Stimulated activated memory B cell treated with anti-CD40 and anti-IgM and Interleukin-4, amounts not matched to agents 10 μg/mL and 1 μg/mL and 100 μg/mL, for 72 hours (primary cell): ENCODE results near the gene CCDC9B.

Experiments used
- ATAC-seq: fragments of 150-1000 bp; cut with Tn5 transposase; 2 replicates; pipeline ENCODE4 v1.10.0; 2021
- H3K27ac Mint-ChIP-seq: one replicate; pipeline ENCODE4 v1.8.0; 2022; ENCODE audit warnings: mild to moderate bottlenecking, mixed read lengths
- H3K27me3 Mint-ChIP-seq: one replicate; pipeline ENCODE4 v1.8.0; 2022; ENCODE audit warnings: mixed read lengths
- H3K36me3 Mint-ChIP-seq: one replicate; pipeline ENCODE4 v1.8.0; 2022; ENCODE audit warnings: mixed read lengths
- H3K4me1 Mint-ChIP-seq: one replicate; pipeline ENCODE4 v1.8.0; 2022; ENCODE audit warnings: mixed read lengths
- H3K4me3 Mint-ChIP-seq: one replicate; pipeline ENCODE4 v1.8.0; 2022; ENCODE audit warnings: mild to moderate bottlenecking, moderate library complexity, mixed read lengths
- H3K9me3 Mint-ChIP-seq: one replicate; pipeline ENCODE4 v1.8.0; 2022; ENCODE audit warnings: mixed read lengths

The CCDC9B gene

GRCh38 chr15:40340740-40341400, at the start of gene CCDC9B:
Gene CCDC9B, minus strand, starts transcription at chr15:40340939. Its CDS starts 120 bp downstream, at chr15:40340819.
- peaks cover 18% of the 10 kb centered on the region for H3K4me1 Mint-ChIP-seq
- H3K27me3 Mint-ChIP-seq: no peaks in the 10 kb centered on the region
- H3K4me3 Mint-ChIP-seq: no peak within 1 kb of the TSS
- no peak for ATAC-seq
- H3K9me3 Mint-ChIP-seq: no peaks in the 10 kb centered on the region
- no peak within 1 kb of the TSS for H3K27ac Mint-ChIP-seq
- H3K36me3 Mint-ChIP-seq: no peaks in the 10 kb centered on the region

GRCh38 chr15:40389824-40390595, 49.3 kb upstream of the CCDC9B start:
- Mint-ChIP-seq H3K36me3 (peaks cover 57% of the 10 kb centered on the region), H3K9me3 (no peaks in the 10 kb centered on the region), H3K27me3 (no peaks in the 10 kb centered on the region), H3K4me3 (no peak overlapping the region), H3K4me1 (peaks cover 4% of the 10 kb centered on the region), H3K27ac (no peak overlapping the region)
- ATAC-seq: no peak

GRCh38 chr15:40388941-40389823, 48.4 kb upstream of the CCDC9B start:
- H3K9me3 Mint-ChIP-seq: no peaks in the 10 kb centered on the region
- H3K27me3 Mint-ChIP-seq: no peaks in the 10 kb centered on the region
- H3K4me3 Mint-ChIP-seq: no peak overlapping the region
- H3K36me3 Mint-ChIP-seq: peaks cover 58% of the 10 kb centered on the region
- H3K4me1 Mint-ChIP-seq: peaks cover 13% of the 10 kb centered on the region
- no peak for ATAC-seq
- H3K27ac Mint-ChIP-seq: no peak overlapping the region

- Mint-ChIP-seq H3K9me3 (no peaks in the 10 kb centered on the region), H3K36me3 (peaks cover 43% of the 10 kb centered on the region), H3K4me3 (no peak overlapping the region), H3K4me1 (peaks cover 31% of the 10 kb centered on the region), H3K27me3 (no peaks in the 10 kb centered on the region), H3K27ac (no peak overlapping the region)
- no peak for ATAC-seq
Observed at GRCh38 chr15:40386480-40386879, 45.7 kb upstream of the CCDC9B start.

- H3K27me3 Mint-ChIP-seq: no peaks in the 10 kb centered on the region
- ATAC-seq: peak; percentile 99
- peak within 1 kb of the TSS; percentile 84 for H3K27ac Mint-ChIP-seq
- H3K4me3 Mint-ChIP-seq: peak within 1 kb of the TSS; percentile 94
- H3K9me3 Mint-ChIP-seq: no peaks in the 10 kb centered on the region
- peaks cover 31% of the 10 kb centered on the region for H3K4me1 Mint-ChIP-seq
- peaks cover 14% of the 10 kb centered on the region for H3K36me3 Mint-ChIP-seq
Observed at GRCh38 chr15:40382580-40383456, 42.1 kb upstream of the CCDC9B start, which contains the start of gene KNSTRN. Gene KNSTRN, plus strand, starts transcription at chr15:40382721. Its CDS starts 115 bp downstream, at chr15:40382836.

GRCh38 chr15:40381818-40382529, 41.2 kb upstream of the CCDC9B start:
- Mint-ChIP-seq H3K27me3 (no peaks in the 10 kb centered on the region), H3K4me1 (peaks cover 31% of the 10 kb centered on the region), H3K36me3 (peaks cover 6% of the 10 kb centered on the region), H3K9me3 (no peaks in the 10 kb centered on the region), H3K27ac (peak overlapping the region; percentile 84), H3K4me3 (no peak overlapping the region)
- no peak for ATAC-seq

- H3K4me3 Mint-ChIP-seq: no peak overlapping the region
- H3K9me3 Mint-ChIP-seq: no peaks in the 10 kb centered on the region
- no peak overlapping the region for H3K27ac Mint-ChIP-seq
- H3K4me1 Mint-ChIP-seq: peaks cover 31% of the 10 kb centered on the region
- no peaks in the 10 kb centered on the region for H3K27me3 Mint-ChIP-seq
- H3K36me3 Mint-ChIP-seq: peaks cover 5% of the 10 kb centered on the region
- no peak for ATAC-seq
Observed at GRCh38 chr15:40380636-40381035, 39.9 kb upstream of the CCDC9B start.

- no peak for ATAC-seq
- H3K9me3 Mint-ChIP-seq: no peaks in the 10 kb centered on the region
- H3K36me3 Mint-ChIP-seq: no peaks in the 10 kb centered on the region
- peaks cover 25% of the 10 kb centered on the region for H3K4me1 Mint-ChIP-seq
- H3K27ac Mint-ChIP-seq: no peak overlapping the region
- no peaks in the 10 kb centered on the region for H3K27me3 Mint-ChIP-seq
- no peak overlapping the region for H3K4me3 Mint-ChIP-seq
Observed at GRCh38 chr15:40379853-40380252, 39.1 kb upstream of the CCDC9B start.

- peaks cover 20% of the 10 kb centered on the region for H3K4me1 Mint-ChIP-seq
- no peaks in the 10 kb centered on the region for H3K36me3 Mint-ChIP-seq
- H3K9me3 Mint-ChIP-seq: no peaks in the 10 kb centered on the region
- no peaks in the 10 kb centered on the region for H3K27me3 Mint-ChIP-seq
- H3K27ac Mint-ChIP-seq: no peak overlapping the region
- H3K4me3 Mint-ChIP-seq: no peak overlapping the region
- ATAC-seq: no peak
Observed at GRCh38 chr15:40379374-40379773, 38.6 kb upstream of the CCDC9B start.

GRCh38 chr15:40377606-40378005, 36.9 kb upstream of the CCDC9B start:
- no peaks in the 10 kb centered on the region for H3K36me3 Mint-ChIP-seq
- no peaks in the 10 kb centered on the region for H3K27me3 Mint-ChIP-seq
- no peak overlapping the region for H3K4me3 Mint-ChIP-seq
- no peak overlapping the region for H3K27ac Mint-ChIP-seq
- peaks cover 4% of the 10 kb centered on the region for H3K4me1 Mint-ChIP-seq
- no peak for ATAC-seq
- no peaks in the 10 kb centered on the region for H3K9me3 Mint-ChIP-seq

GRCh38 chr15:40372981-40373380, 32.2 kb upstream of the CCDC9B start:
- Mint-ChIP-seq H3K9me3 (no peaks in the 10 kb centered on the region), H3K36me3 (no peaks in the 10 kb centered on the region), H3K4me1 (no peaks in the 10 kb centered on the region), H3K4me3 (no peak overlapping the region), H3K27me3 (no peaks in the 10 kb centered on the region), H3K27ac (no peak overlapping the region)
- no peak for ATAC-seq

- H3K9me3 Mint-ChIP-seq: no peaks in the 10 kb centered on the region
- H3K4me3 Mint-ChIP-seq: no peak overlapping the region
- H3K27me3 Mint-ChIP-seq: no peaks in the 10 kb centered on the region
- no peaks in the 10 kb centered on the region for H3K36me3 Mint-ChIP-seq
- no peak for ATAC-seq
- H3K4me1 Mint-ChIP-seq: peaks cover 13% of the 10 kb centered on the region
- H3K27ac Mint-ChIP-seq: no peak overlapping the region
Observed at GRCh38 chr15:40369971-40370370, 29.2 kb upstream of the CCDC9B start.

- Mint-ChIP-seq H3K27ac (no peak overlapping the region), H3K27me3 (no peaks in the 10 kb centered on the region), H3K4me3 (no peak overlapping the region), H3K36me3 (no peaks in the 10 kb centered on the region), H3K9me3 (no peaks in the 10 kb centered on the region), H3K4me1 (peaks cover 13% of the 10 kb centered on the region)
- no peak for ATAC-seq
Observed at GRCh38 chr15:40369474-40369869, 28.7 kb upstream of the CCDC9B start.
